ENCODE results near the gene RPL5.

The RPL5 gene

GRCh38 chr1:92855236-92855635 lies 23.4 kb downstream of the RPL5 start:
- DNase-seq (ENCODE audit: low spot score): no peak

- DNase-seq (ENCODE audit: low spot score): no peak
These were observed 26.0 kb downstream of the RPL5 start for GRCh38 chr1:92857817-92858216.

DNA sequence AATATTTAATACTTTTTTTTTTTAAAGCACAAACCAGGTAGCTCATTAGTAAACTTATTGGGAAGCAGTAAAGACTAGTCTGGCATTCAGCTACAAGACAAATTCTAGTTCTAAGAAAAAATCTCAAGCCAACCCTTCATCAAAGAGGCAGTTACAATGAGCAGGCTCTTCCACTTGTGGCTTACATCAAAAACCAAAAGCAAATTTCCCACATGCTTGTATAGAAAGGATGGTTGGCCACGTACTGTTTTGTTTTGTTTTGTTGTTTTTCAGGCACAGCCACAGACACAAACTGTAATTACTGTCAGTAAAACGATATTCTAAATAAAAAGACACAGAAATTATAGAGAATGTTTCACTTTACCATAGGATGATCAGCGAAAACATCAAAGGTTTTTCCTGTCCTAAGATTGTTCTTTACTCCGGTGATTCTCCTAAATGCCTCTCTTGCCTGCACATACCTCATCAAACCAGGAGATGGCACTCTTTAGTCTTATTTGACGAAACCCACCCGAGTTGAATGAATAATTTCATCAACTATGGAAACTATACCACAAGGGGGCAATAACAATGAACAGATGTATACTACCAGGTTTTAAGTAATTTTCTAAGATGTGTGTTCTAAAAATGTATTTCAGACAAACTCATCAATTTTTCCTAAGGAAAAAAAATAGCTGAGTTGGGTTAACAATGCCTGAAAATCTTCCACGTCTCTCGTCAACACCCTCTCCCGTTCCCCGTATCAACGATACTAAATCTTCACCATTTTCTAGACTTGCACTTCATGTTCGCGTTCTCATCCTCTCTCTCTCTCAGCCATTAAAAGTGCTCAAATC lies 26.9 kb downstream of the RPL5 start:
- DNase-seq (ENCODE audit: low spot score): peak; percentile 88

GRCh38 chr1:92859400-92860039 lies 27.7 kb downstream of the RPL5 start:
- DNase-seq (ENCODE audit: low spot score): no peak

DNA sequence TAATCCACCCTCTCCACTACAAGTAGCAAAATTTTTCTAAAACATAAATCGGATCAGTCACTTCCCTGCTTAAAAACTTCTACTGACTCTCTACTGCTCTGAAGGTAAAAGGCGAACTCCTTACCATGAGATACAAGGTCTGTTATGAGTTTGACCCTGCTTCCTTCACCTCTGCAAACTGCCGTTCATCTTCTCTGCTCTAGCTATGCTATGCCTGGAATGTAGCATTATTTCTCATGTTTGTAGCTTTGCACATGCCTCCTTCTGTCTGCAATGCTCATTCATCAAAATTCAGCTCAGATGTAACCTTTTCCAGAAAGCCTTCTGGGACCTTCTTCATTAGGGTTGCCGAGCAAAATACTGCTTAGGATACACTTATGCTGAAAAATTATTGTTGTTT lies 30.8 kb downstream of the RPL5 start:
- DNase-seq (ENCODE audit: low spot score): no peak

- DNase-seq (ENCODE audit: low spot score): no peak
These were observed 32.3 kb downstream of the RPL5 start for GRCh38 chr1:92864131-92864530.

- no peak for DNase-seq (ENCODE audit: low spot score)
These were observed 38.8 kb downstream of the RPL5 start for GRCh38 chr1:92870591-92870990.

DNA sequence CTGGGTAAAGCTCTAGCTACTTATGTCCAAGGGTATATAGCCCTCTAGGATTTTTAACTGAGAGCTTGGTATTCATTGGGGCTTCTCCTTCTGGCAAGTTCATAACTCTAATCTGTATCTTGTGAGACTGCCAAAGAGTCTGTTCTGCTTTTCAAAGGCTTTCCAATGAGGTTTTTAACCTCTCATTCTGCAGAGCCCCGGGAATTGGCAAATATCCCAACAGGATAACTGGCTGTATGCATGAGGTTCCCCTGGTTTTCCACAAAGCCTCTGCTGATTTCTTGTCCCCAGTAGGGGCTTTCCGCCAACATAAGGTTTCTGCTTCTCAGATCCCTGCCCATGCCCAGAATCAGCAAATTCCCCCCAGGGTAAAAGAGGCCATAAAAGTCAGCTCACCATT lies 40.9 kb downstream of the RPL5 start:
- DNase-seq (ENCODE audit: low spot score): no peak

- DNase-seq (ENCODE audit: low spot score): no peak
These were observed 43.1 kb downstream of the RPL5 start for GRCh38 chr1:92874987-92875386.

DNA sequence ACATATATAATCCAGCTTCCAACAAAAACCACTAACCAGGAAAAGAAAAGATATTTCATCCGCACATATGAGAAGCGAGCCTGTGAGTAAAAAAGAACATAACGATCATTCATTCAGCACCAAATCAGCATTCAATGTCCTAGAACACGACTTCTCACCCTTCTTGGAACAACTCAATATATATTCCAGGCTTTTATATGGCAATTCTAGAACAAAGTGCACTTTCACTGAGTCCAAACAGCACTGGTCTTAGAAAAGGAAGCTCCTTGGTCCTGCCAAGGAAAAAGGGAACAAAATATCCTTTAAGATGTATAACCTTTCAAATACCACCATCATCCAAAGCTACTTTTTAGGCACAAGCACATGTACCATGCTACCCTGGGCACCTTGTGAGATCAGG lies 44.5 kb downstream of the RPL5 start:
- DNase-seq (ENCODE audit: low spot score): no peak

GRCh38 chr1:92877081-92877711 lies 45.4 kb downstream of the RPL5 start:
- DNase-seq (ENCODE audit: low spot score): no peak

- no peak for DNase-seq (ENCODE audit: low spot score)
These were observed 46.0 kb downstream of the RPL5 start for GRCh38 chr1:92877792-92878191.

GRCh38 chr1:92879316-92879968 lies 47.6 kb downstream of the RPL5 start:
- no peak for DNase-seq (ENCODE audit: low spot score)

DNA sequence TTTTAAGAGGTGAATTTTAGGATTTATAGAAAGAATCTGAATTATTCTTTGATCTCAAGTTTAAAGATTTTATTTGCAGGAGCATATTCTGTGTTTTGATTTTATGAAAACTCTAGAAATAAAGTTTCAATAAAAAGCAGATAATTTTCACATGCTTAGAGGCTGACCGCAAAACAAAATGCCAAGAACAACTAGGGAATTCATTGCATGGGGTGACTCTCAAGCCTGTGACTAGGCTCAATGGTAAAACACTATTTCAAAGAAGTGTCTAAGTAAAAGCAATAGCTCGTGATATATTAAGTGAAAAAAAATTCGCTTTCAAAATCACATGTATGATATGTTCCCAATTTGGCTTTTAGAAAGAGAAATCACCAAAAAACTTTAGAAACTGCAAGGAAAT lies 49.6 kb downstream of the RPL5 start:
- DNase-seq (ENCODE audit: low spot score): no peak

- DNase-seq (ENCODE audit: low spot score): no peak
These were observed 51.0 kb downstream of the RPL5 start for GRCh38 chr1:92882819-92883218.

DNA sequence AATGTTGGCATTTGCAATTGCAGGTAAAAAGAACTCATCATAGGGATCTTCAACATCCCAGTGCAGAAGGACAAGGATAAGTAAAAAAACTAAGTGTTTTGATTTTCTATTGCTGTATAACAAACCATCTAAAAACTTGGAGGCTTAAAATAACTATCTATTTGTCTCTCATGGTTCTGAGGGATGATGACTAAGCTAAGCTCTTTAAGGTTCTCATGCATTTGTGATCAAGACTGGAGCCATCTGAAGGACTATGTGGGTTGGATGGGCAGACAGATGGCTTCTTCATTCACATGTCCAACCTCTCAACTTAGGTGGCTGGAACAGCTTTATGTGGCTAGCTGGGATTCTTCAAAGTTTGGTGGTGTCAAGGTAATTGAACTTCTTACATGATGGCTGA lies 51.5 kb downstream of the RPL5 start:
- no peak for DNase-seq (ENCODE audit: low spot score)

GRCh38 chr1:92884195-92884594 lies 52.4 kb downstream of the RPL5 start:
- no peak for DNase-seq (ENCODE audit: low spot score)

- DNase-seq (ENCODE audit: low spot score): no peak
These were observed 55.1 kb downstream of the RPL5 start for GRCh38 chr1:92886886-92887419.

- DNase-seq (ENCODE audit: low spot score): no peak
These were observed 55.6 kb downstream of the RPL5 start for GRCh38 chr1:92887465-92887864.
